Right ventricle myocardium inferior (tissue), 1 donor: ENCODE results near the gene DUOX2. TPM values are rescaled to one million over a fixed set of nuclear protein-coding genes. Genes with fewer than 3 reads are reported as not detected.

Experiments used
- ATAC-seq: fragments of 200-7000 bp; cut with Tn5 transposase; one replicate; pipeline ENCODE4 v1.9.1; 2020; ENCODE audit warnings: mild to moderate bottlenecking, moderate library complexity
- DNase-seq: peaks from one replicate; pipeline ENCODE4 v3.0.0; 2021; ENCODE audit errors: missing footprints
- intact Hi-C: fragments of 100-400 bp; cut with DNase I; formaldehyde crosslinking; loops from one replicate; pipeline ENCODE4 v1.11.0; 2022
- total RNA-seq: library from RNA; stranded (reverse); fragmentation: NEBNext Ultra II Directional; extraction: Animal tissue kit (Norgen Biotek cat#: 25700); gene quantifications from one replicate; pipeline ENCODE4 v1.2.1, GENCODE V29; 2021
- donor health status: DM: no; HTN: yes; CAD: no; lungs with severe emphysema.

Gene DUOX2
- total RNA-seq, 1 donor from 2014 or later = 0.08 TPM

DNA sequence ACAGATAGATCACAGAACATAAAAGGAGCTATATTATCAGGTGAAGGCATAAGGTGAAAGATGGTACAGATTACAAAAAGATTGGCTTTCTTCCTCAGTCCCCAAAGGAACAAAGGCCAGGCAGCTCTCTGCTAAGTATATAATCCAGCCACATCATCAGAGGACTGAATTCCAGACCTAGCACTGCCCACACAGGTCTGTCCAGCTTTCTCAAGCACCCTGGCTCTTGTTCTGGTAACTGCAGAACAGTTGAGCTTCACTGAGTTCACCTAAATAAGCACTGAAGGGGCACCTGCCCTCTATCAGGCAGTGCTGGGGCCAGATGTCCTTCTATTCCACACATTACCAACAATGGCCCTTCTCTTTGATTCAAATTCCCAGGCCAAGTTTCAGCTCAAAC, 9.4 kb upstream of the DUOX2 start:
- intact Hi-C loops = no loop called here
- DNase-seq (no peak), ATAC-seq (no peak)

DNA sequence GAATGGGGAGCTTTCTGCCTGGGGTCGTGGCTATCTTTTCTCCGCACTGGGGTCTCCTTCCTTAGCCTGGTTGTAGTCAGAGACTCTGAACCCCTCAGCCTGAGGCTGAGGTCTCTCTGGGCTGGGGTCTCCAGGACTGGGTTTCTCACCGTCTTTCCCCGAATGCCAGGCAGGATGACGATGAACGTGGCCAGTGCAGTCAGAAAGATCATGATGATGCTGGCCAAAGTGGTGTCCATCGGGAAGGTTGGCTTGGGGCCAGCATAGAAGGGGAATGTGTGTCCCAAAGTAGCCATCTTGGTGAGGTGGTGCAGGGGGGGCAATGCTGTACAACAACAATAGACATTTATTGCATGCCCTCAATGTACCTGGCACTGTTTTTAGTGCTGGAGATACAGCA, 8.7 kb upstream of the DUOX2 start:
- no peak for ATAC-seq
- no peak for DNase-seq
- intact Hi-C loops = no loop called here

DNA sequence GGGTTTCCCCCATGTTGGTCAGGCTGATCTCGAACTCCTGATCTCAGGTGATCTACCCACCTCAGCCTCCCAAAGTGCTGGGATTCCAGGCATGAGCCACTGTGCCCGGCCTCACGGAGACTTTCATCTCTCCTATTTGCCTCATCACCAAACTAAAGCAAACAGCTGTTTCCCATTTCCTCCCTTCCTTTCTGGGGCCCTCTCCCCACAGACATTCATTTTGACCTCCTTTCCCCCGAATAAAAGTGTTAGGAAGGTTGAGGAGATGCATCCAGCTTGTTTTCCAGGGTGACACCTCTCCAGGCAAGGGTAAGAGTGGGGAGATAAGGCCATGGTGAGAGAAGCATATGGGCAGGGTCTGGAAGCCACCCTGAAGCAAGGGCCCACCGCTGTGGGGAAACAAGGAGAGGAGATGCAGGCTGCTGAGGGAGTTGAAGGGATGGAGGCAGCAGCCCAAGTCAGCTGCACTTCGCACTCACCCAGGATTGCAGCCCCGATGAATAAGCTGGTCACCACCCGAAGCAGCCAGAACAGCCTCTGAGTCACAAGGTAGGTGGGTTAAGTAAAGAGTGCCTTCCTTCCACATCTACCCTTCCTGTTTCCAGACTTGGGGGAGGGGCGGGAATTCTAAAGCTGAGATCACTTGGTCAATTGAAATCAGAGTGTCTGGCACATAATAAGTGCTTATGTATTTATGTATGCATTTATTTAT, 7.9 kb upstream of the DUOX2 start:
- intact Hi-C loops = no loop called here
- DNase-seq (no peak), ATAC-seq (no peak)

DNA sequence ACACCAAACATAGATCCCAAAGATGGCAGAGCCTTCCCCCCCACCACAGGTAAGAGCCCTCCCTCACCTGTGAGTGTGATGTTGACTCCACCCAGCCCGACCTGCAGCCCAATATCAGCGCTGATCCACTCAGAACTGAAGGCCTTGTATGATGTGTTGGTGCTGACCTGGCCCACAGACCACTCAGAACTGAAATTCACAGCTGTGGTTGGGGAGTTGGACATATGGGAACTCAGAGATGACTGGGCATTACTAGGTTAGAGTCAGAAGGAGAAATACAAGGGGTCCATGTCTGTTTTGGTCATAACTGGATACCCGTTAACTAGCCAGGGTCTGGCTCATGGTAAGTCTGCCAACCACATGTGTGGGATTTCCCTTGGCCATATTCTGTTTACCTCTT, 7.0 kb upstream of the DUOX2 start:
- ATAC-seq = no peak
- intact Hi-C loops = no loop called here
- DNase-seq = no peak

DNA sequence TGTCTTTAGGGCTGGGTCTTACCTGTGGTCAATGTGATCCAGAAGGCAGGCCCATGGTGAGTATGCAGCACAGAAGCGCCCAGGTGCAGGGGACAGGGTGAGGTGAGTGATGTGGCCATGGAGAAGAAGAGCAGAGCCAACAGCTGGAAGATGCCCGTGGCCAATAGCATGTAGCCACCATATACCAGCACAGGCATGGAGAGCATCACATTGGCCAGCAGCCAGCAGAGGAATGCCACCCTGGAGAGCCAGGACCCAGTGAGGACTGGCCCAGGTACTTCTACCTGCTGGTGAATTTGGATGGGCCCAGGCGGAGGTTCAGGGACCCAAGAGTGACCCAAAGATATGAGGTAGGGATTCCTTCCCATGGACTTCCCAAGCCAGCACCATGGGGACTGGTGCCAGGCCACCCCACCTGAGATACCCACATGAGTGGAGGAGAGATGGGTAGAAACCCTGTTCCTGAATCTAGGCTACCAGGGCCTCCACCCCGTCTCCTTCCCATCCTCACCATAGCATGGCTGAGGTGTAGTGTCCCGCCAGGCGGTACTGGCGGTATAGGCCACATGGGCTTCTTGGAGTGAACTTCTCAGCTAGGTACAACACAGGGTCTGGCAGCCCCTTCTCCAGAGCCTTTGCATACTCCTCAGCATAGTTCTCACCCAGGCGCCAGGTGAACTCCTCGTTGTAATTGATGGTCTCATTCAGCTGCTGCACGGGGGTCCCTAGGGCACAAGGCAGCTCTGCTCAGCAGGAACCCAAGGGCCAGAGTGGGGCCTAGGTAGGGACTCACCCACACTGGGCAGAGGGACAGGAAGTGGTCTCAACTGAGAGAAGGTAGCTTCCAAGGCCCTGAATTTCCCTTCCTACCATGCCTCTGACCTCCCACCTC, 6.4 kb upstream of the DUOX2 start:
- no peak for ATAC-seq
- intact Hi-C loops = no loop called here
- no peak for DNase-seq

DNA sequence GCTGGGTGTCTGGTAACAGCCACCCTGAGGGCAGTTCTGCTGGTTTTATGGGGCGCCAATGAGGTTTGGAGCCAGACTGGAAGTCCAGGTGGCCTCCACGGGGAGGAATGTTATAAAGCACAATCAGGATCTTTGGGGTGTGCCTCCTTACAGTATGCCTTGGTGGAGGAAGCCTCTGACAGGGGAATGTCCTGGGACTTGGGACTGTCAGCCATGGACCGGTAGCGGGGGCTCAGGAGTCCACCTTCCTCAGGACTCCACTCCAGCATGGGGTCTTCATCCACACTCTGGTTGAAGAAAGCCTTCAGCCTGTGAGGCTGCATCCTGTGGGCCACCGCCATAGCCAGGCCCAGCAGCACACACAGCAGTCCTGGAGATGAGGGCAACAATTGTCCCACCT, 5.0 kb upstream of the DUOX2 start:
- no peak for DNase-seq
- no peak for ATAC-seq
- intact Hi-C loops = loop anchor here (10.0 kb wide), 1 partner anchor 144 kb away; no protein-coding TSS in a partner anchor

DNA sequence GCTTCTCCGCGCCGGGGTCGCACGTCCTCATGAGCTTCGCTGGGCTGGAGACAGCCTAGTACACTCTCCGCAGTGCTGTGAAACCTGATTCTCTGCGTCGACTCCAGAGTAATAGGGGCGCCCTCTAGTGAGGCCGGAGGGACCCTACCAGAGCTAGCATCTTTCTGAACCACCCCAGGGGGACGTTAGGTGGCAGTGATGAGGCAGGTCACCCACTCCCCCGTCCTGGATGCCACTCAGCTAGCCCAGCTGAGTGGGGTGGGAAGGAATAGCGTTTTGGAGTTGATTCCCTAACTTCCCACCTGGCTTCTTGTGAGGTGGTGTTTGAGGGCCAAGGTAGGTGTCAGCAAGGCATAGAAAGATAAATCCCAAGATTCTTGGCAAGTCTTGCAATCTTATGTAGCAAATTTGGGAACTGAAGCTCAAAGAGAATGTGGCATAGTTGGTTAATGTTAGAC, 4.2 kb upstream of the DUOX2 start:
- ATAC-seq (peak; percentile 99), DNase-seq (peak; percentile 87)
- intact Hi-C loops = loop anchor here (10.0 kb wide), 1 partner anchor 143 kb away; no protein-coding TSS in a partner anchor

DNA sequence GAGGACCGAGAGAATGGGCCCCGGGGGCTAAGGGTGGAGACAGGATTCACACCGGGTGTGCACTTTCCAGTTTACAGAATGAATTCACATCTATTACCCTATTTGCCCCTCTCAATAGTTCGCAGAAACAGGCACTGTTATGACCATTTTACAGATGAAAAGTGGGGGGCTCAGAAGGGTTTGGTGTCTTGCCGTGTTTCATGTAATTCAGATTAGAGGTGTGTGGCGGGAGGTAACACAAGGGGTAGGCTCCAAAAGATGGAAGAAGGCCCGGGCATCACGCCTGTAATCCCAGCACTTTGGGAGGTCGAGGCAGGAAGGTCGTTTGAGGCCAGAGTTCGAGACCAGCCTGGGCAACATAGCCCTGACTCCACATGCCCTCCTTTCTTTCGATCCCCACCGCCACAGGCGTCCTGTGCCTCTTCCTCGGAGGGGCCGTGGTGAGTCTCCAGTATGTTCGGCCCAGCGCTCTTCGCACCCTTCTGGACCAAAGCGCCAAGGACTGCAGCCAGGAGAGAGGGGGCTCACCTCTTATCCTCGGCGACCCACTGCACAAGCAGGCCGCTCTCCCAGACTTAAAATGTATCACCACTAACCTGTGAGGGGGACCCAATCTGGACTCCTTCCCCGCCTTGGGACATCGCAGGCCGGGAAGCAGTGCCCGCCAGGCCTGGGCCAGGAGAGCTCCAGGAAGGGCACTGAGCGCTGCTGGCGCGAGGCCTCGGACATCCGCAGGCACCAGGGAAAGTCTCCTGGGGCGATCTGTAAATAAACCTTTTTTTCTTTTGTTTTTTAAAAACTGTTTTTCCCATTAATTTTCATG, 3.5 kb upstream of the DUOX2 start:
- DNase-seq (no peak), ATAC-seq (peak; percentile 21)
- intact Hi-C loops = loop anchor here (10.0 kb wide), 1 partner anchor 143 kb away; no protein-coding TSS in a partner anchor

DNA sequence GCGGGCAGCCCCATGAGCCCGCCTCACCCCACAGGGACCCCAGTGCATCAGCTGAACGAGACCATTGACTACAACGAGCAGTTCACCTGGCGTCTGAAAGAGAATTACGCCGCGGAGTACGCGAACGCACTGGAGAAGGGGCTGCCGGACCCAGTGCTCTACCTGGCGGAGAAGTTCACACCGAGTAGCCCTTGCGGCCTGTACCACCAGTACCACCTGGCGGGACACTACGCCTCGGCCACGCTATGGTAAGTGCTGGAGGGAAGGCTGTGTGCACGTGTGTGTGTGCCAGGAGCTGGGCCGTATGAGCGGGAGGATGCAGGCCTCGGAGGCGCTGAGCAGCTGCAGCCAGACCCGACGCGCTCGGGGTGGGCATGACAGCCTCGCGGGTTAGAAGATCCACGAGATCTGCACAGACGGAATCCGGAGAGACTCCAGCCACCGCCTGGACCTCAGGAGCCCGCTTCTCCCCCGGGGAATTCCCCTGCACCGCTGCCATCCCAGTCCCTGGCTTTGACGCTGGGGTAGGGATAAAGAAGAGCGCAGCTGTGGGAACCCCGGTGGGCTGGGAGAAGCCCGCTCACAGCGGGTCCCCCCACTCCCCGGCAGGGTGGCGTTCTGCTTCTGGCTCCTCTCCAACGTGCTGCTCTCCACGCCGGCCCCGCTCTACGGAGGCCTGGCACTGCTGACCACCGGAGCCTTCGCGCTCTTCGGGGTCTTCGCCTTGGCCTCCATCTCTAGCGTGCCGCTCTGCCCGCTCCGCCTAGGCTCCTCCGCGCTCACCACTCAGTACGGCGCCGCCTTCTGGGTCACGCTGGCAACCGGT, 2.7 kb upstream of the DUOX2 start:
- ATAC-seq = no peak

DNA sequence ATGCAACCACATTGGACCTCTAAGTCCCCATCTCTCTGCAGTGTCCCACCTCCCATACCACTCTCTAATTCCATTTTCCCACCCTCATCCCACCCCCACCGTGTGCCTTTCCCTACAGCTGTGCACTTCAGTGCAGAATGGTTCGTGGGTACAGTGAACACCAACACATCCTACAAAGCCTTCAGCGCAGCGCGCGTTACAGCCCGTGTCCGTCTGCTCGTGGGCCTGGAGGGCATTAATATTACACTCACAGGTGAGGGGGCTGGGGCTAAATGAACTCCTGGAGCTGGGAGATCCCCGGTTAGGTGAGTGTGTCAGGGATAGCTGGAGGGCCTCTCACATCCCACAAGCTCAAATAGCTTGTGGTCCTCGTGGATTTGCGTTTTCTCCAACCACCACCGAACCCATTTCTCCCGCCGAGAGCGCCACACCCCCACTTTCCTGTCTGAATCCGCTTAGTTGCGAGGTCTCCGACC, 2.1 kb upstream of the DUOX2 start:
- ATAC-seq (no peak), DNase-seq (no peak)
- intact Hi-C loops = loop anchor here (10.0 kb wide), 1 partner anchor 141 kb away; no protein-coding TSS in a partner anchor

More for the DNA sequence above, 2.7 kb upstream of the DUOX2 start:
- intact Hi-C loops = loop anchor here (10.0 kb wide), 1 partner anchor 142 kb away; no protein-coding TSS in a partner anchor
- no peak for DNase-seq

DNA sequence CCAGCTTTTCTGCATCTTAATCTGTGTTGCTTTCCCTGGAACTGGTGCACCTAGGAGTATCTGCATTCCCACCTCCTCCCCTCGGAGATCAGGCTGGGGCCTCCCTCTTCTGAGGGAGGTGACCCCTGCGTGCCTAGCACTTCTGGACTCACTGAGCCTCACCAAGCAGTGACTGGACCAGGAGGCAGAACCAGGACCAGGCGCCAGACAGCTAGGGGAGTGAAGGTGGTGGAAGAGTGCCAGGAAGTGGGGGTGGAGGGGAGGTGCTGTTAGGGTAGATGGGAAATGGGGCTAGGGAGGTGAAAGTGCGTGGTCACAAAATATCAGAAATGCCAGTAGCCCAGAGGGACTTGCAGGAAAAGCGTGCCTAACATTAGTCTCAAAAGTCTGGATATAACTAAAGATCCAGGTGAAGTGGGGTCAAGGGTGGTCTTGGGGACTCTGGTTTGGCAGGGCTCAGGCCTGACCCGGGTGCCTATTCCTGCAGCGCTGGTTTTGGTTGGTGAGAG, 1.4 kb upstream of the DUOX2 start:
- intact Hi-C loops = loop anchor here (10.0 kb wide), 1 partner anchor 141 kb away; no protein-coding TSS in a partner anchor
- no peak for DNase-seq
- no peak for ATAC-seq

DNA sequence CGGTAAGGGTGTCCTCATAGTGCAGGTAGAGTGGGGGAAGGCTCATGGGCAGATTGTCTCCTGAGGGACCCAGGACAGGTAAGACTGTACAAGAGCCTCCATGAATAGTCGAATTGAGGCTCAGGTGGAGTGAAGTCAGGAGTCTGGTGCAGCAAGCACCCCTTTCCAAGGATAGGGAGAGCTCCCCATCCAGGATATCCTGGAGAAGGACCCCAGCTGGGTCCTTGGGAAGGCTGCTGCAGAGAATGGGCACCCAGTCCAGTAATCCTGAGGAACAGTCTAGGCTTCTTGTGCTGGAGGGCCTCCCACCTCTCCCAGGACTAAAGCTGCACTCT, 746 bp upstream of the DUOX2 start:
- ATAC-seq (no peak), DNase-seq (no peak)
- intact Hi-C loops = loop anchor here (10.0 kb wide), 1 partner anchor 140 kb away; no protein-coding TSS in a partner anchor

DNA sequence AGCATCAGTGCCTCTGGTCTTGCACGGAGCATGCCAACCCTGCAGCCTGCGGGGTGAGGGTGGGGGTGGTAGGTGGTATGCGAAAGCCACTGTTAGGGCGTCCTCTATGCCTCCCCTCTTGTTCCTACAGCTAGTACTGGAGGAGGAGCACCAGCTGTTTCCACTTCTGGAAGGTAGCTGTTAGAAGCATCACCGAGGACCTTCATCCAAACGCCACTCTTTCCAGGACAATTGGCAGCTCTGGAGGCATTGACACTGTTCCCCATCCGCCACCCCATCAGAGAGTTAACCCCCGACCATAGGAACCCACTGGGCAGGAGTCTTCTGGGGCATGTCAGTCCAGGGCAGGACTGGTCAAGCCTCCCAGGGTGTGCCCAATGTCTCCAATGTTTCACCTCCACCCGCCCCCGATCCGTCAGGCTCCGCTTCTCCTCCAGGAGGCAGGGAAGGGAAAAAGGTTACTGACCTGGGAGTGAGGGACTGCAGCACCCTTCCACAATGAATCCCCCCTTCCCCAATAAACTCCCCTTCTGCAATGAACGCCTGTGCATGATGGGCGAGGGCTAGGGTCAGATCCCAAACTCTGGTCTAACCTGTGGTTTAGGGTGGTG, 487 bp downstream of the DUOX2 start:
- intact Hi-C loops = loop anchor here (10.0 kb wide), 1 partner anchor 139 kb away; no protein-coding TSS in a partner anchor
- no peak for DNase-seq

DNA sequence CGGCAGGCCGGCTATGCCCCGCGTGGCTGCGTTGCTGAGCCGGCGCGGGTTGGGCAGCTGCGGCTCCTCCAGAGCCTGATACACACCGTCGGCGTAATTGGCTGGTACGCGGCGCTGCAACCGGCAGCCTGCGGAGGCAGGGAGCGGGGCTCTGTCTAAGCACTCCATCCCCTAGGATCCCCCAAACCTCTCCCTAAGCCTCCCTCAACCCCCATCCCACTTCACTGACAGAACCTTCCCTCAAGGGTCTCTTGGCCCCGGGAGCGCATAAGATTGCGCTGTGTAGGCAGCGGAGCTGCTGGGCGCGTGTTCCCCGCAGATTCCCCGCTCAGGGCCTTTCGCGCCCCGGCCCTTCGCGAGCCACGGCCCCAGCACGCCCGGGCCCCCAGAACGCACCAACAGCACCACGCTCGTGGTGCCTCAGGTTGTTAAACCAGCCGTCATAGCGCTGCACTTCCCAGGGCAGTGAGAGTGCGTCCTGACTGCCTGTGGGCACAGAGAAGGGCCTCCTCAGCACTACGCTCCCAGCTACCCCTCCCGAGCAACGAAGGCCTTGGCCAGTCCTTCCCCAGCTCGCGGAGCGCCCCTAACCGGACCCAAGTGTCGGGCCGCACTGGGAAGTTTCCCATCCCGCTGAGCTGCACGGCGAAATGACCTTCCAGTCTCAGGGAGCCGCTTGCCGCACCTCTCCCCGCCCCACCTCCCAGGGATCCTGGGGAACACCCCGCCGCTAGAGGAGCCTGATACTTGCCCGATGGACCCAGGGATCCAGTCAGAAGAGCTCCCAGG, 1.2 kb downstream of the DUOX2 start:
- ATAC-seq (no peak), DNase-seq (no peak)
- intact Hi-C loops = loop anchor here (10.0 kb wide), 1 partner anchor 138 kb away; no protein-coding TSS in a partner anchor

More for the DNA sequence above, 487 bp downstream of the DUOX2 start:
- ATAC-seq = no peak

DNA sequence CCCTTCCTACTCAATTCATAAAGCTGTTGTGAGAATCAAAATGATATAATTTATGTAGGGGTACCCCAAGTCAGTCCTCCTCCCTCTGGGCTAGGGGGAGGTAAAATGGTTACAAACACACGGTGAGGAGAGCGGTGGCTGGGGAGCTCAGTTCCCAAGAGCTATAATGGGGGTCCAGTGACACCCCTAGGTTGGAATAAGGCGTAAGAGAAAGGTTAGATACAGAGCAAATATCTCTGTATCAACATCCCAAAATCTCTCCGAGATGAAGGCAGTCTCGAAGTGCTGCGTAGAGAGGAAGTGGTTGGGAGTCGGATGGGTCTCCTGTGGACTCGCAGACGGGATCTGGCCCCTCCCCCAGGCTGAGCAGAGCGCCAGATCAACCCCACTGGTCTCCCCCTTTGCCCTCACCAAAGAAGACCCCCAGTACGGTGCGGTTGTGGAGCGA, 1.8 kb downstream of the DUOX2 start:
- intact Hi-C loops = loop anchor here (10.0 kb wide), 1 partner anchor 137 kb away; no protein-coding TSS in a partner anchor
- DNase-seq = no peak

More for the DNA sequence above, 1.8 kb downstream of the DUOX2 start:
- no peak for ATAC-seq
